Mesodermal cell (in vitro differentiated cells): ENCODE measurements around the gene GRIA1.
A peak's percentile ranks its signal among the peaks of the same experiment; 100 is the strongest.

Source experiments
- H3K27ac ChIP-seq: 2 replicates; pipeline ENCODE4 v1.7.0; 2013; ENCODE audit warnings: mild to moderate bottlenecking, low read depth, low read length, moderate library complexity; ENCODE audit not compliant: severe bottlenecking
- H3K36me3 ChIP-seq: 2 replicates; pipeline ENCODE4 v1.7.1; 2013; ENCODE audit warnings: mild to moderate bottlenecking, low read length, moderate library complexity; ENCODE audit not compliant: control insufficient read depth, insufficient read depth
- H3K4me1 ChIP-seq: one replicate; pipeline ENCODE4 v1.7.1; 2013; ENCODE audit warnings: mild to moderate bottlenecking, low read length; ENCODE audit not compliant: insufficient read depth, control insufficient read depth, poor library complexity, severe bottlenecking
- H3K4me3 ChIP-seq: 2 replicates; pipeline ENCODE4 v1.7.0; 2013; ENCODE audit warnings: low read length, control low read depth, mild to moderate bottlenecking; ENCODE audit not compliant: insufficient read depth, poor library complexity, severe bottlenecking; ENCODE audit errors: extremely low read depth
- H3K9me3 ChIP-seq: 2 replicates; pipeline ENCODE4 v1.7.1; 2013; ENCODE audit warnings: mild to moderate bottlenecking, low read length, moderate library complexity; ENCODE audit not compliant: control insufficient read depth
- WGBS, 2 experiments: methylation state at CpG; one replicate each; pipeline ENCODE4 v1.1.5; 2013; ENCODE audit warnings: missing lambda C conversion rate in 2 of 2; ENCODE audit not compliant: insufficient coverage in 2 of 2; 5-methylcytosine and 5-hydroxymethylcytosine counted together

GRIA1 gene

GRCh38 chr5:153624451-153624765 is 133.9 kb downstream of the GRIA1 start:
- Histone ChIP-seq H3K36me3 (no peaks in the 10 kb centered on the region), H3K4me3 (no peak overlapping the region), H3K27ac (no peak overlapping the region), H3K9me3 (no peaks in the 10 kb centered on the region), H3K4me1 (peaks cover 32% of the 10 kb centered on the region)
- no CpG with 5 or more reads among the region's 3 CpGs for WGBS, 2 experiments

GRCh38 chr5:153625826-153626354 is 135.4 kb downstream of the GRIA1 start:
- Histone ChIP-seq H3K4me3 (no peak overlapping the region), H3K4me1 (peaks cover 36% of the 10 kb centered on the region), H3K27ac (no peak overlapping the region), H3K36me3 (no peaks in the 10 kb centered on the region), H3K9me3 (no peaks in the 10 kb centered on the region)
- WGBS, 2 experiments = 83 to 93% methylated on average over 6 to 7 of the region's 7 CpGs

- Histone ChIP-seq H3K4me3 (no peak overlapping the region), H3K4me1 (peaks cover 42% of the 10 kb centered on the region), H3K9me3 (no peaks in the 10 kb centered on the region), H3K36me3 (no peaks in the 10 kb centered on the region), H3K27ac (no peak overlapping the region)
- WGBS, 2 experiments = 100% methylated on average over 1 of the region's 2 CpGs; no CpG with 5 or more reads in 1 of the 2 experiments
These were observed 136.4 kb downstream of the GRIA1 start for GRCh38 chr5:153626836-153627235.

GRCh38 chr5:153629027-153629895 is 138.8 kb downstream of the GRIA1 start:
- Histone ChIP-seq H3K9me3 (no peaks in the 10 kb centered on the region), H3K4me1 (peaks cover 48% of the 10 kb centered on the region), H3K36me3 (no peaks in the 10 kb centered on the region), H3K4me3 (no peak overlapping the region), H3K27ac (peak overlapping the region; percentile 94)
- 28 to 83% methylated on average over 3 to 5 of the region's 9 CpGs for WGBS, 2 experiments

- Histone ChIP-seq H3K36me3 (no peaks in the 10 kb centered on the region), H3K4me3 (no peak overlapping the region), H3K4me1 (peaks cover 48% of the 10 kb centered on the region), H3K9me3 (no peaks in the 10 kb centered on the region), H3K27ac (no peak overlapping the region)
These were observed 140.1 kb downstream of the GRIA1 start for GRCh38 chr5:153630546-153630945.

- H3K4me1 ChIP-seq = peaks cover 38% of the 10 kb centered on the region
- H3K9me3 ChIP-seq = no peaks in the 10 kb centered on the region
- no peak overlapping the region for H3K27ac ChIP-seq
- no peaks in the 10 kb centered on the region for H3K36me3 ChIP-seq
- no peak overlapping the region for H3K4me3 ChIP-seq
These were observed 142.3 kb downstream of the GRIA1 start for GRCh38 chr5:153632748-153633290.

- Histone ChIP-seq H3K27ac (no peak overlapping the region), H3K4me1 (peaks cover 8% of the 10 kb centered on the region), H3K36me3 (no peaks in the 10 kb centered on the region), H3K4me3 (no peak overlapping the region), H3K9me3 (no peaks in the 10 kb centered on the region)
- WGBS, 2 experiments = no CpG with 5 or more reads among the region's 1 CpG
These were observed 146.4 kb downstream of the GRIA1 start for GRCh38 chr5:153636670-153637451.

GRCh38 chr5:153640293-153640692 is 149.8 kb downstream of the GRIA1 start:
- H3K4me3 ChIP-seq = no peak overlapping the region
- 80 to 100% methylated on average over 1 of the region's 2 CpGs for WGBS, 2 experiments
- peaks cover 3% of the 10 kb centered on the region for H3K4me1 ChIP-seq
- no peak overlapping the region for H3K27ac ChIP-seq
- no peaks in the 10 kb centered on the region for H3K36me3 ChIP-seq
- no peaks in the 10 kb centered on the region for H3K9me3 ChIP-seq

- 69 to 73% methylated on average over 3 of the region's 4 CpGs for WGBS, 2 experiments
- Histone ChIP-seq H3K9me3 (no peaks in the 10 kb centered on the region), H3K27ac (no peak overlapping the region), H3K4me3 (no peak overlapping the region), H3K4me1 (peaks cover 3% of the 10 kb centered on the region), H3K36me3 (no peaks in the 10 kb centered on the region)
These were observed 150.8 kb downstream of the GRIA1 start for GRCh38 chr5:153641183-153641688.

GRCh38 chr5:153654504-153655200 is 164.2 kb downstream of the GRIA1 start:
- Histone ChIP-seq H3K4me1 (peaks cover 22% of the 10 kb centered on the region), H3K4me3 (no peak overlapping the region), H3K9me3 (no peaks in the 10 kb centered on the region), H3K36me3 (no peaks in the 10 kb centered on the region), H3K27ac (no peak overlapping the region)
- no CpG with 5 or more reads among the region's 3 CpGs for WGBS, 2 experiments
